HG02610 (cell line): ENCODE data around the gene SPP1.

Experiments
- ATAC-seq: cut with Tn5 transposase; IDR thresholded peaks from one replicate; pipeline ENCODE4 v1.9.1; 2021; ENCODE audit warnings: mild to moderate bottlenecking, moderate library complexity; ENCODE audit not compliant: unreplicated experiment

The SPP1 gene

DNA sequence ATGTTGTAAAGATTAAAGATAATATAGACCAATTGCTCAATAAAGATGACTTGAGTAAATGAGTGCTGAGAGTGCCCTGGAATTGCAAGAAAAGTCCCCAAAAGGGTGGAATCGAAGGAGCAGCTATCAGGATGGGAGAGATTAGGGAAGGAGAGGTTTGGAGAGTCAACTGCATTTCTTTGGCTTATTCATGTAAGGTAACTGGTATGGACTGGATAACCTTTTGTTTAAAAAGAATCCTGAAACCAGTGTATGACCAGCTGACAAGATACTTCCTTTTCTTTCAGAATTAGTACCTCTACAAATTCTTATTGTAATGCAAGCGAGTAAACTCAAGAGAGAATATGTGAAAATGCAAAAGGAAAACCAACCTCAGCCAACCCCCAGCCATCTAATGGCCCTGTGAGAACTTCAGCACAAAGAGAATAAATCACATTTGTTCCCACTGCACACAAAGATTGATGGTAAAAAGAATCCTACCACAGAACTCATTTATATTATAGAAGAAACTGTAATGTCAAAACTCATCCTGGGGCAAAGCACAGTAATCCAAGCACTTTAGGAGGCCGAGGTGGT lies 24.5 kb upstream of the SPP1 start:
- no peak for ATAC-seq

GRCh38 chr4:87953826-87954225 lies 21.7 kb upstream of the SPP1 start:
- ATAC-seq: no peak

DNA sequence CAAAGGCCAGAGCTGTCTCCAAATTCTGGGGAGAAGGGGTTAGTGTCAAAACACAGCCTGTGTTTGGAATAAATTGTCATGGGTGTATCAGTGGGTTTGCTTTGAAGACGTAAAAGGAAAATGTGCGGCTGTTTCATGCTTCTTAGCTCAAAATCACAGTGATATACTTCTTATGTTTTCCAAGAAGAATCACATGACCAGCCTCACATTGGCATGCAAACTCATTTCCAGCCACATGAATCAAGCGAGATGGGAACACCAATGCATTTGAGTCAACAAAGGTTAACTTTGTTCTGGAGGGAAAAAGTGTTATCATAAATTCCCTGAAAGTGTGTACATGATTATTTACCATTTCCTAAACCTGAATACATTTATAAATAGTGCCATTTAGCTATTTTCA lies 19.0 kb upstream of the SPP1 start:
- no peak for ATAC-seq

DNA sequence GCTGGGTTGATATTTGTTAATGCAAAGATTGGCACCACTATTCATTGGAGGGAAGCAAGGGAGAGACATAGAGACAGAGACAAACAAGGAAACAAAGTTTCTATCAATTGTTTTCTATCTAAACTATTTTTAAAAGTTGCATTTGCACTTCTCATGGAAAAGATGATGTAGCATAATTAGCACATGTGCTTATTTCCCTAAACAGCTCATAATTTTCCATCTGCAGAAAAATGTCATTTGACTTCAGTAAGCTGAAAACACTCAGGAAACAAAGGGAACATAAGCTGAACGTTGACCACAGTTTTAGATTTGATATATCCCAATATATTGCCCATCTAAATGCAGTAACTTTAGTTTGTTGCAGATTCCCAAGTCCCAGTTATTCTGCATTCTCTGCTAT lies 18.5 kb upstream of the SPP1 start:
- no peak for ATAC-seq

GRCh38 chr4:87961993-87962392 lies 13.5 kb upstream of the SPP1 start:
- ATAC-seq: no peak

- no peak for ATAC-seq
Observed at GRCh38 chr4:87962398-87963146, 12.9 kb upstream of the SPP1 start.

DNA sequence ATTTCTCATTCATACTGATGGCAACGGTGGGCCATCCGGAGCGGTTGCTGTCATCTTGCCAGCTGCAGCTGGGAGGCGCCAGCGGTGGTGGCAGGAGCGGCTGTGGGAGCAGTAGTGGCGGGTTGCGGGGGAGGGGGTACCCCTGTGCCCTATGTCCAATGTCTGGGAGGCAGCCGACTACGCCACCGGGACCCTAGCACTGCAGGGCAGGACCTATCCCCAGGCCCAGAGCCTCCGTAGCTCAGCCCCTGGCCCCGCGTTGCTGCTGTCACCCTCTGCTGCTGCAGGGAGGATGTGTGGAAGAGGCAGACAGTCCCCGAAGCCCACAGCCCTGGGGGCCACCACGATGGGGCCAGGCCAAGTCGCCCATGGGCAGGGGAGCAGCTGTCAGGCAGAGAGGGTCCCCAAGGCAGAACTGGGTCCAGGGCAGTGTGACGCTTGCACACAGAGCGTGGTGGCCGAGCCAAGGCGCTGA lies 10.0 kb upstream of the SPP1 start:
- ATAC-seq: no peak

DNA sequence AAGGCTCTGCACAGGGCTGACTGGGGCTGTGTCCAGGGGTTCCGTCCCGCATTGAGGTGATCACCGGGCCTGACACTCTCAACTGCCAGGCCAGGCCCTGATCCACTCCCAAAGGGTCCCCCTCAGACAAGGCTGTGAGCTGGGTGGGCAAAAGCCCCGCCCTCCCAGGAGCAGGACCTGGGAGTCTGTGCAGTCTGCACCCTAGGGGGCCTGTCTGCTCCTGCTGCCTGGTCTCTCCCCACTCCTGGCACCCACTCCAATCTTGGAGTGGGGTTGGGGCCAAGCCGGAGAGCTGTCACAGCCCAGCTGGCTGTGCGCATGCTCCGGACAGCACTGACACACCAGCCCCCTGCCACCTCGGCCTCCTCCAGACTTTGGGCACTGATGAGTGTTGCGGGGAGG lies 9.4 kb upstream of the SPP1 start:
- ATAC-seq: no peak

GRCh38 chr4:87967193-87967592 lies 8.3 kb upstream of the SPP1 start:
- no peak for ATAC-seq

DNA sequence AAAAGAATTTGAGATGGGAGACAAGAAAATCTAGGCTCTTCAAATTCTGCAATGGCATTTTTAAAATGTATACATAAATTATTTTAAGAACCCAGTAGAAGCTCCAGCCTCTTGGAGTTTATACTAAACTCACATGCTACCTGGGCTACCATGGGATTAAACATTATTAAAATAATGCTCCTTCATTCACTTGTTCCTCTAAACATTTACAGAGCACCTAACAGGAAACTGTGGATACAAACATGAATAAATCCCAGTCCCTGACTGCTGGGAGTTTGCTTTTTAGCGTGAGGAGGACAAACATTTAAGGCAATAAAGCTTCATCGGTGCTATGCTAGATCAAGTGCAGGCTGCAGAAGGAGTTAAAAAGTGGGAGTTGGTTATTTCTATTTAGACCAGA lies 5.4 kb upstream of the SPP1 start:
- no peak for ATAC-seq

DNA sequence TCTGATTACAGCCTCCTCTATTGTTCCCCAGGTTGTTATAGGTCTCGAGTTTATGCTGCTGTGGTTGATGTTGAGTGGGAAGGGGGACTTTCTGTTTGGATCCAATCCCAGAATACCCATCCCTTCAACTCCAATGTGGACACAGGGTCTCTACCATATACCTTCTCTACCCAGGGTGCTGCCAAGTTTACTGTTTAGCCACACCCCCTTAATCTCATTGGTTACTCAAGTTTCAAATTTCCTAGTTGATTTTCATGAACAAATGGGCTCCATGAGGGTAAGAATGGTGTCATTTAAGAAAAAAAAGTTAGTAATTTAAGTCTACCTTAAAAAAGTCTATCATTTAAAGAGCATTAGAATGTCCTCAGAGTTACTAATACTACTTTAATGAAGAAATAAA lies 3.6 kb upstream of the SPP1 start:
- ATAC-seq: no peak

GRCh38 chr4:87973283-87974169 lies 2.0 kb upstream of the SPP1 start:
- ATAC-seq: peak; percentile 84

- peak; percentile 29 for ATAC-seq
Observed at GRCh38 chr4:87974856-87975462, 555 bp upstream of the SPP1 start.

DNA sequence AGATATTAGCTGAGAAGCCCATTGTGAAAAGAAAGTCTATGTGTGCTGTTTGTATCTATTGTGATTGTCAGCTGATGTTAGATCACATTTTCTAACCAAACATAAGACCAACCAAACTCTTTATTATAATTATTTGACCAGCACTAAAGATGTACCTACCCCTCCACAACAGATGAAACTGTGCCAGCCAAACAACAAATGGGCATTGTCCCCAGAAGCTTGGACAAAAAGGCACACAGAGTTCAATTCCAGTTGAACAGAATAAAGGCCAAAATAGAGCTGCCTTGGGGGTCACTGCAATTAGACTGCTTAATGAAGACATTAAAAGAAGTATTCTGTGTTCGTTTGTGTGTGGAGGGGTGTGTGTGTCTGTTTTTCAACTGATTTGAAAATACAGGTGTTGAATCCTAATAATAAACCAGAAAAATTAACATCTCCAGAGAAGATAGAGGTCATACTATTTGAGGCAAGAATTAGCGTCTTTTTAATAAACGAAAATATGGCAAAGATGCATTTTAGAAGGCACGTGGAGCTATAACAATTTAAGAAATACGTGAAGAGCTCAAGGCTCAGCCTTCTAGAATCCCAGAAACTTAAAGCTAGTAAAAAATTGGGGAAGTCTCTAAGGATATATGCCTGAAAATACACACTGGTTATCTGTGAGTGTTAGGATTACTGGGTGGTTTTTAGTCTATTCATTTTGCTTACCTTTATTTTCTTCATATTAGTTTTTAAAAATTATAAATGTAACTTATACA lies 2.2 kb downstream of the SPP1 start:
- ATAC-seq: no peak

GRCh38 chr4:87978681-87979080 lies 3.2 kb downstream of the SPP1 start:
- no peak for ATAC-seq

DNA sequence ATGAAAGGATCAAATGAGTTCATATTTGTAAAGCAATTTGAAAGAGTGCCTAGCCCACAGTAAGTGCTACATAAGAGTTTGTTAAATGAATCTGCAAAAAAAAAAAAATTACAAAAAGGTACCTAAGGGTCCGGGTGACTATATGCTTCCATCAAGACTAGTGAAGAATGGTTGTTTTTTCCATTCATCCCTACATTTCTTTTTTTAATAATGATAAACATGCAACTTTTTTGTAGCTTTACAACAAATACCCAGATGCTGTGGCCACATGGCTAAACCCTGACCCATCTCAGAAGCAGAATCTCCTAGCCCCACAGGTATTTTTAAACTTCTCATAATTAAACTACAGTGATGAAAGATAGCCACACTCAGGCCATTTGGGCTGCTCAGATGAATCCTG lies 4.3 kb downstream of the SPP1 start:
- no peak for ATAC-seq

DNA sequence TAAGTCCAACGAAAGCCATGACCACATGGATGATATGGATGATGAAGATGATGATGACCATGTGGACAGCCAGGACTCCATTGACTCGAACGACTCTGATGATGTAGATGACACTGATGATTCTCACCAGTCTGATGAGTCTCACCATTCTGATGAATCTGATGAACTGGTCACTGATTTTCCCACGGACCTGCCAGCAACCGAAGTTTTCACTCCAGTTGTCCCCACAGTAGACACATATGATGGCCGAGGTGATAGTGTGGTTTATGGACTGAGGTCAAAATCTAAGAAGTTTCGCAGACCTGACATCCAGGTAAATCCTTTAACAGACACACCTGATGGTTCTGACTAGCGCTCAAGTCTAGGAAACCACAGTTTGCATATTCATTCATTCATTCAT lies 6.0 kb downstream of the SPP1 start:
- no peak for ATAC-seq

DNA sequence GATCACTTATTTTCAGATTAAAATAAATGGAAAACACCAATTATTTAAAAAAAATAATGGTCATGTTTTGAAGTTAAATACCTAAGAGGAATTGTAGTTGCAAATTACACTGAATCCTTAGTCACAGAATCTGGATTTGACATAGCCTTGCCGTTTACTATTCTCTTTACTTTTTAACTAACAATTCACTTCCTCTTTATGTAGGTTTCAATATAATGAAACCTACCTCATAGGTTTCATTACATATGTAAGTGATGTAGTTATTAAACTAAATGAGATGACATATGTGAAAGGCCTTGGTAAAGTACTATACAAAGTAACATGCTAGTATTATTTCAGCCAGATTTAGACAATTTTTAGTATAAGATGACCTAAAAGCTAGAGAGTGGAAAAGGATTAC lies 6.5 kb downstream of the SPP1 start:
- ATAC-seq: no peak

GRCh38 chr4:87982446-87983010 lies 7.0 kb downstream of the SPP1 start:
- ATAC-seq: no peak

DNA sequence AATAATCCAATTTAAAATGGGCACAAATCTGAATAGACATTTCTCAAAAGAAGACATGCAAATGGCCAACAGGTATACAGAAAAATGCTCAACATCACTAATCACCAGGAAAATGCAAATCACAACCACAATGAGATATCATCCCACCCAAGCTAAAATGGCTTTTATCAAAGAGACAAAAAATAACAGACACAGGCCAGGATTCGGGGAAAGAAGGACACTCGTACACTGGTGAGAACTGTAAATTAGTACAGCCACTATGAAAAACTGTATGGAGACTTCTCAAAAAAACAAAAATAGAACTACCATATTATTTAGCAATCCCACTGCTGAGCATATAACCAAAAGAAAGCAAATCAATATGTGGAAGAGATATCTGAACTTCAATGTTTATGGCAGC lies 8.5 kb downstream of the SPP1 start:
- ATAC-seq: no peak
